Measurements from ENCODE around the gene GLRX5.
A peak's percentile ranks its signal among the peaks of the same experiment; 100 is the strongest.

The GLRX5 gene

DNA sequence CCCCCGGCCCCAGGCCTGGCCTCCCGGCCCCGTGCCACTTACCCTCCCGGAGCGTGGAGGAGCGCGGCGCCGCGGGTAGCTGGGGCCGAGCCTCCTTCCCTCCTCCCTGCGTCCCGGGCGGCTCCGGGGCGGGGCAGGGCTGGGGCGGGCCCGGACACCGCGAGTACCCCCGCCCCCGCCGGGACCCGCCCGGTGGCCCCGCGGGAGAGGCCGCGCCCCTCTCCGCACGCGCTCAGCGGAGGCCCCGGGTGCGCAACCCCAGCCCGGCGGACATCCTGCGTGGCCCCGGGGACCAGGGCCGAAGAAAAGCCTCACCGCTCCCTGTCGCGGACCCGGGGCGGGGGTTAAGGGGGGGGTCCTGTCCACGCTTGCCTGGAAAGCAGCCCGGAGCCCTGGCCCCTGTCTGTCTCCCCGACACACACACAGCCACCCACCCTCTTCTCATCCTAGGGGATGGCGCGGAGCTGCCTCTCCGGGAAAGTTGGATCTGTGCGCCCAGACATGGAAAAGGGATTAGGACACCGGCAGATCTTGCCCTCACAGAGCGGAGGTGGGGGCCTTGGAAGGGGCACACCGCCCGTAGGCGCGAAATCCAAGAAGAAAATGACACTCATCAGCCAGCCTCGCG, 18.2 kb upstream of the GLRX5 start, which contains the start of gene SYNE3:
Gene SYNE3, minus strand, starts transcription at position 97 of the 628 bp plus-strand sequence. CDS start 40,829 bp downstream, outside the sequence.
- H3K4me1 ChIP-seq (ENCODE audit: insufficient read depth, low read length): peaks cover 18% of the 10 kb centered on the region
- no peak within 1 kb of the TSS for H3K9ac ChIP-seq (ENCODE audit: low read depth, low read length)
- no peaks in the 10 kb centered on the region for H3K9me3 ChIP-seq (ENCODE audit: insufficient read depth, low read length, severe bottlenecking)
- H3K4me3 ChIP-seq (ENCODE audit: low read depth in 1 of 2, low read length in 2 of 2): no peak within 1 kb of the TSS; a peak in 1 of 4 replicates
- no peak within 1 kb of the TSS for H3K27ac ChIP-seq (ENCODE audit: low read length)
- no peaks in the 10 kb centered on the region; the same call in 1 of the 2 replicates for H4K20me1 ChIP-seq (ENCODE audit: insufficient read depth, low read length)
- no peak for TF ChIP-seq EZH2 (IDR thresholded peaks at IDR 0.05; ENCODE audit: borderline replicate concordance, low read depth, low read length, severe bottlenecking)
- TF ChIP-seq, protein P1, sequence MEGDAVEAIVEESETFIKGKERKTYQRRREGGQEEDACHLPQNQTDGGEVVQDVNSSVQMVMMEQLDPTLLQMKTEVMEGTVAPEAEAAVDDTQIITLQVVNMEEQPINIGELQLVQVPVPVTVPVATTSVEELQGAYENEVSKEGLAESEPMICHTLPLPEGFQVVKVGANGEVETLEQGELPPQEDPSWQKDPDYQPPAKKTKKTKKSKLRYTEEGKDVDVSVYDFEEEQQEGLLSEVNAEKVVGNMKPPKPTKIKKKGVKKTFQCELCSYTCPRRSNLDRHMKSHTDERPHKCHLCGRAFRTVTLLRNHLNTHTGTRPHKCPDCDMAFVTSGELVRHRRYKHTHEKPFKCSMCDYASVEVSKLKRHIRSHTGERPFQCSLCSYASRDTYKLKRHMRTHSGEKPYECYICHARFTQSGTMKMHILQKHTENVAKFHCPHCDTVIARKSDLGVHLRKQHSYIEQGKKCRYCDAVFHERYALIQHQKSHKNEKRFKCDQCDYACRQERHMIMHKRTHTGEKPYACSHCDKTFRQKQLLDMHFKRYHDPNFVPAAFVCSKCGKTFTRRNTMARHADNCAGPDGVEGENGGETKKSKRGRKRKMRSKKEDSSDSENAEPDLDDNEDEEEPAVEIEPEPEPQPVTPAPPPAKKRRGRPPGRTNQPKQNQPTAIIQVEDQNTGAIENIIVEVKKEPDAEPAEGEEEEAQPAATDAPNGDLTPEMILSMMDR (IDR thresholded peaks at IDR 0.05; ENCODE audit: borderline replicate concordance, extremely low read depth, low read length, poor library complexity, severe bottlenecking): no peak
- H3K79me2 ChIP-seq (ENCODE audit: insufficient read depth, low read length): no peaks in the 10 kb centered on the region
- 0 out of 2 replicates have a peak within 1 kb of the TSS, but pooled peaks have one; percentile 10 for H2AFZ ChIP-seq (ENCODE audit: low read depth, low read length)
- H3K4me2 ChIP-seq (ENCODE audit: insufficient read depth, low read length): peak within 1 kb of the TSS; percentile 46
- H3K36me3 ChIP-seq (ENCODE audit: insufficient read depth, low read length): no peaks in the 10 kb centered on the region
- H3K27me3 ChIP-seq (ENCODE audit: insufficient read depth, low read length, poor library complexity): peaks cover 16% of the 10 kb centered on the region
- no peak for ATAC-seq (ENCODE audit: insufficient read depth, low read depth)
- no peak for DNase-seq

DNA sequence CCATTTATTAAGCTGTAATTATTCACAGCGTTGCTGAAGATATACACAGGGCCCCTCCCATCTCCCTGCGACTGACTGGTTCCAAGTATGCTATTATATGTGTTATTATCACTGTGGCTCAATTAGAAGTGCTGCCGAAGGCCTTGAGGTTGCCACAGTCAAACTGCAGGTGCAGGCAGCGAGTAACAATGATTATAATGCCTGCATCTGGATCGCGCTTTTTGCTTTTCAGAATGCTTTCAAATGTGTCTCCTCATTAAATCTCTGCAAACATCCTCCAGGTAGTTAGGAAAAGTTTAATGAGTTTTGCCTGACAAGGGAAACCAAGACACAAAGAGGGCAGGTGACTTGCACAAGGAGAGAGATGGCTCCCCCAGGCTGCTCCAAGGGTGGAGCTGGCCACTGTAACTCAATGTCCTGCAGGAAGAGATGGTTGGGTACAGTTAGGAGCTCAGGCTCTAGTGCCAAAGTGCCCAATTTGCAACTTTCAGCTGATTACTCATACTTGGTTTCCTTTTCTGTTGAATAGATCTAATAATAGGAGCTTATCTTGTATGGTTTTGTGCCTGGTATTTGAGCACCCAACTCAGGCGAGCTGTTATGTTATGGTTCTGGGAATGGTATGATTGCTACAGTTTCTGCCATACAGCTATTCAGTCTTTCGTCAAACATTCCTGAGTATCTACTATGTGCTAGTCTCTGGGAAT, 16.7 kb upstream of the GLRX5 start:
- Histone ChIP-seq H3K27ac (ENCODE audit: low read length) (no peak overlapping the region), H3K9me3 (ENCODE audit: insufficient read depth, low read length, severe bottlenecking) (no peaks in the 10 kb centered on the region), H4K20me1 (ENCODE audit: insufficient read depth, low read length) (no peaks in the 10 kb centered on the region; the same call in 1 of the 2 replicates), H3K4me3 (ENCODE audit: low read depth in 1 of 2, low read length in 2 of 2) (no peak overlapping the region), H2AFZ (ENCODE audit: low read depth, low read length) (no peak overlapping the region), H3K27me3 (ENCODE audit: insufficient read depth, low read length, poor library complexity) (peaks cover 16% of the 10 kb centered on the region), H3K4me1 (ENCODE audit: insufficient read depth, low read length) (peaks cover 22% of the 10 kb centered on the region), H3K36me3 (ENCODE audit: insufficient read depth, low read length) (no peaks in the 10 kb centered on the region), H3K4me2 (ENCODE audit: insufficient read depth, low read length) (no peak overlapping the region), H3K79me2 (ENCODE audit: insufficient read depth, low read length) (no peaks in the 10 kb centered on the region), H3K9ac (ENCODE audit: low read depth, low read length) (no peak overlapping the region)
- DNase-seq: no peak
- no peak for ATAC-seq (ENCODE audit: insufficient read depth, low read depth)
- no peak for TF ChIP-seq EZH2 (IDR thresholded peaks at IDR 0.05; ENCODE audit: borderline replicate concordance, low read depth, low read length, severe bottlenecking)
- TF ChIP-seq, protein P1 (IDR thresholded peaks at IDR 0.05; ENCODE audit: borderline replicate concordance, extremely low read depth, low read length, poor library complexity, severe bottlenecking): no peak

DNA sequence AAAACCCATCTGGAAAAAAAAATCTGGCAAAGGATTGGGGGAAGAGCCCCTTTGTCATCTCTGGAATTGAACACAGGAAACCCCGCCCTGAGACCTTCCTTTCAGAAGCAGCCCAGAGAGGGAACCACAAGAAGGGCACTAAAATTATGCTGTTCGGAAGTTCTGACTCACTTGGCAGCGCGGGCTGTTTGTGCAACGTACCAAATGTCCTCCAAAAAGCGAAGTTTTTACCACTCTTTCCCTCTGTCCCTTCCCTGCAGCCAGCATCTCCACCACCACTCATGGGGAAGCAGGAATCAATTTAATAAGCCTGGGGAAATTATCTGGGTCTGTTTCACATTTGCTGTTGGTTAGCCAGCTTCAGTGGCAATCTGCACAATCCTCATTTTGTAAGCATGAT, 15.2 kb upstream of the GLRX5 start:
- Histone ChIP-seq H3K9ac (ENCODE audit: low read depth, low read length) (peak overlapping the region; percentile 14; the same call in 1 of the 2 replicates), H2AFZ (ENCODE audit: low read depth, low read length) (peak overlapping the region; percentile 10; the same call in 1 of the 2 replicates), H3K4me1 (ENCODE audit: insufficient read depth, low read length) (peaks cover 37% of the 10 kb centered on the region), H3K27ac (ENCODE audit: low read length) (0 out of 2 replicates have a peak overlapping the region, but pooled peaks have one; percentile 17), H4K20me1 (ENCODE audit: insufficient read depth, low read length) (no peaks in the 10 kb centered on the region; the same call in 1 of the 2 replicates), H3K79me2 (ENCODE audit: insufficient read depth, low read length) (no peaks in the 10 kb centered on the region), H3K36me3 (ENCODE audit: insufficient read depth, low read length) (no peaks in the 10 kb centered on the region), H3K27me3 (ENCODE audit: insufficient read depth, low read length, poor library complexity) (peaks cover 14% of the 10 kb centered on the region), H3K4me2 (ENCODE audit: insufficient read depth, low read length) (peak overlapping the region; percentile 34), H3K9me3 (ENCODE audit: insufficient read depth, low read length, severe bottlenecking) (no peaks in the 10 kb centered on the region), H3K4me3 (ENCODE audit: low read depth in 1 of 2, low read length in 2 of 2) (no peak overlapping the region)
- ATAC-seq (ENCODE audit: insufficient read depth, low read depth) (peak; percentile 45), DNase-seq (peak; percentile 60)
- TF ChIP-seq, protein P1 (IDR thresholded peaks at IDR 0.05; ENCODE audit: borderline replicate concordance, extremely low read depth, low read length, poor library complexity, severe bottlenecking): no peak
